GM10266 (cell line): ENCODE measurements around the gene CDKN2D.
A peak's percentile ranks its signal among the peaks of the same experiment; 100 is the strongest.

Experiments used
- DNase-seq: peaks from one replicate; pipeline ENCODE4 v3.0.0; 2012; ENCODE audit errors: extremely low spot score
- CTCF ChIP-seq: IDR thresholded peaks from 2 replicates; pipeline ENCODE4 v1.5.1; 2012; ENCODE audit warnings: mild to moderate bottlenecking, low read depth; ENCODE audit not compliant: control insufficient read depth, insufficient read depth; ENCODE audit errors: missing control alignments

Gene CDKN2D

DNA sequence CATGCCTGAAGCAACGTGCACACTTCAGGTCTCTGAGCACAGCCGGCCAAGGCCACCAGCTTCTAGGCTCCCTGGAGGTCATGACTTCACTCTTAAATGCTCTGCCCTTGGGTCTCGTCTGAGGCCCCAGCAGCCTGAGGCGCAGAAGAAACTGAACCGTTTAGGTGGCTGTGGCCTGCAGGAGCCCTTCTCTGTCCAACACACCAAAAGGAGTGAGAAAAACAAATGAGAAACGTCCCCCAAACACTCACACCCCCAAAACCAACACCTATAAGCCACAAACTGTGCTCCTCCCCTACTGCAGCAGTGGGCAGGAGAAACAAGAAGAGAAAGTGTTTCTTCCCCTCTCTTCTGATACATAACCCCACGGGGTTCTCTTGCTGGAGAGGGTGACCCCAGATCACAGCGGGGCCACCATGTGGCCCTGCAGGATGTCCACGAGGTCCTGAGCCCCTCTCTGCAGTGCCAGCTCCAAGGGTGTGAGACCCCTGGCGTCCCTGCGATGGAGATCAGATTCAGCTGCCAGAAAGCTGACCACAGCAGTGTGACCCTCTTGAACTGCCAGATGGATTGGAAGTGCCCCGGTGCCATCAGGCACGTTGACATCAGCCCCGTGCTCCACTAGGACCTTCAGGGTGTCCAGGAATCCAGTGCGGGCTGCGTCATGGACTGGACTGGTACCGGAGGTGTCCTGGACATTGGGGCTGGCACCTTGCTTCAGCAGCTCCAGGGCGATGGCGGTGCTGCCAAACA is 1.9 kb downstream of the CDKN2D start:
- DNase-seq = peak; percentile 80
- no peak for TF ChIP-seq CTCF

- TF ChIP-seq CTCF = no peak
- DNase-seq = no peak
Observed at GRCh38 chr19:10566408-10566657, 2.4 kb downstream of the CDKN2D start.

- peak; percentile 99 for DNase-seq
- peak; percentile 5 for TF ChIP-seq CTCF
Observed at GRCh38 chr19:10565567-10566407, 3.0 kb downstream of the CDKN2D start, which contains the start of gene KRI1. KRI1 (minus strand) TSS chr19:10566010; CDS start chr19:10565999, 11 bp downstream.

DNA sequence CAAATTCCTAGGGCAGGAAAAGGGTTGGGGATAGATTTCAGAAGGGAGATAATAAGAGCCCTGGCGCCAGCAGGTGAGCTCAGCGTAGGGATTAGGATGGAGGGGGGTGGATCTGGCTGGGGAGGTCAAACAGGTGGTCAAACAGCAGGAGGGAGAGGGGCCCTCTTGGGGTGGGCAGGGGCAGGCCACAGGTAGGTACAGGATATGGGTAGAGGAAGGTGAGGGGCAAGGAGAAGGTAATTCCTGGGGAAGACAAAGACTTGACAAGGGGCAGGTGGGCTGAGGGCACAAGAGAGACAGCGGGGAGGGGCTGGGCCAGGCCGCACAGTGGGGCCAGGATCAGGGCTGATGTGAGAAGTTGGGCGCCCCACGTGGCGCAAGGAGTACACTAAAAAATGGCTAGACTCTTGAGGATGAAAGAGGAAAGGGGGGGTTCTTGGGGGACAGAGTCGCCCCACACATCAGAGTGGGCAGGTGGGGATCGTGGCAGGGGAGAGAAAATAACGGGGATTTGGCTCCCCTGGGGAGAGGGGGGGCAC is 3.7 kb downstream of the CDKN2D start:
- DNase-seq = peak; percentile 84
- peak; percentile 61 for TF ChIP-seq CTCF

DNA sequence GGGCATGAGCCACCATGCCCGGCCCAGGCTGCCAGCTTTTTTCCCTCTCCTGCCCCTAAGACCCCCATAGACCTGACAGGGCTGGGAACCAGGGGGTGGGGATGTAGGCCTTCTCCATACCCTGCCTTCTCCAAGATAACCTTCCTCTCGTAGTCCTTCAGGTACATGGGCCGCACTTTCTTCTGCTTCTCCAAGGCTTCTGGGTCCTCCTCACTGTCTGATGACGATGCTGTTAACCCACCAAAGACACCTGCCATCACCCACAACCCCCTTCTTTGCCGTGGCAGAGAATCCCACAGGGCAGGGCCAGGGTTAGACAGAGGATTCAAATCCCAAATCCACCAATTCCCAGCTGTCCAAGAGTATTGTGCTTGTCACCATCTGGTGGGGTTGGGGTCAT is 6.2 kb downstream of the CDKN2D start:
- TF ChIP-seq CTCF = no peak
- DNase-seq = no peak

- no peak for DNase-seq
- TF ChIP-seq CTCF = no peak
Observed at GRCh38 chr19:10560154-10560553, 8.6 kb downstream of the CDKN2D start.
